ENCODE data around the gene NEURL1B.
A peak's percentile ranks its signal among the peaks of the same experiment; 100 is the strongest.

NEURL1B gene

DNA sequence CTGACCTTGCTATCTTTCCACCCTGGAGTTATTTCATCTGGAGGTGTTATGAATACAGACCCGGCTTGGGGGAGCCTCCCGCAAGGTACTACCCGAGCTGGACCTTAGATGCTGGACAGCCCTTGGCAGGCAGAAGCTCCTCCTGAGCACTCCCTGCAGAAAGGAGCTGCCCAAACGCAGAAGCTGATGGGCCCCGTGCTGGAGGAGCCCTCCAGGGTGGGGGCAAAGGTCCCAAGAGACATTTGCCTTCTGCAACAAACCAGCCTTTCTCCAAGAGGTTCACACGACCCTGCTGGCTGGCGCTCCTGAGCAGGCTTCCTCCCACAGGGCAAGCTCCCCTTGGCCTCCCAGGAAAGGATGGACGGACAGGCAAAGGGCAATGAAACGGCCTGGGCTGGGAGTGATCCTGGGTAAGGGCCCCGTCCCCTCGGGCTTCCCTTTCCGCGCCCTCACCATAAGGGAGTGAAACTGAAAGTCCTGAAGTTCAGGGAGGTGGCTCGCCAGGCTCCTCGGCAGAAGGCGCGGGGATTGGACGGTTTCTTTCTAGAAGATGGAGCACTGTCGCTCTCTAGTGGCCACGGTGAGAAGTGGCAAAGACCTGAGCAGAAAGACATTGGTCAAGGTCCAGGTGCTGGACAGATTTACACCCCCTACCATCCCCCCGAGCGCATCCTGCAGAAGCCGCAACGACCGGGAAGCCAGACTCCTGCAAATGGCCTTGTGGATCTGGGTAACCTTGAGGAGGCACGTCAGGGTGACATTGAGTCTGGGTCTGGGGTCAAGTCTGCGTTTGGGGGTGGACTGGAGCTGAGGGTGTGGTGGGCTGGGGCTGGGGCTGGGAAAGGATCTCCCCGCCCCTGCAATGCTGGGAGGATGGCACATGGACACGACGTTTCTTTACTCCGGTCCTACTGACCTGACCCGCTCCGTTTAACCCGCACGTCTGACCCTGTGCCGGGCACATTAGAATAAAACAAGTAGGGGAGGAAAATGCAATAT, 56.4 kb downstream of the NEURL1B start:
- peak; percentile 76 for DNase-seq (ENCODE audit: insufficient read length, low spot score)
- peak; percentile 46 for FAIRE-seq
- TF ChIP-seq, protein P1, sequence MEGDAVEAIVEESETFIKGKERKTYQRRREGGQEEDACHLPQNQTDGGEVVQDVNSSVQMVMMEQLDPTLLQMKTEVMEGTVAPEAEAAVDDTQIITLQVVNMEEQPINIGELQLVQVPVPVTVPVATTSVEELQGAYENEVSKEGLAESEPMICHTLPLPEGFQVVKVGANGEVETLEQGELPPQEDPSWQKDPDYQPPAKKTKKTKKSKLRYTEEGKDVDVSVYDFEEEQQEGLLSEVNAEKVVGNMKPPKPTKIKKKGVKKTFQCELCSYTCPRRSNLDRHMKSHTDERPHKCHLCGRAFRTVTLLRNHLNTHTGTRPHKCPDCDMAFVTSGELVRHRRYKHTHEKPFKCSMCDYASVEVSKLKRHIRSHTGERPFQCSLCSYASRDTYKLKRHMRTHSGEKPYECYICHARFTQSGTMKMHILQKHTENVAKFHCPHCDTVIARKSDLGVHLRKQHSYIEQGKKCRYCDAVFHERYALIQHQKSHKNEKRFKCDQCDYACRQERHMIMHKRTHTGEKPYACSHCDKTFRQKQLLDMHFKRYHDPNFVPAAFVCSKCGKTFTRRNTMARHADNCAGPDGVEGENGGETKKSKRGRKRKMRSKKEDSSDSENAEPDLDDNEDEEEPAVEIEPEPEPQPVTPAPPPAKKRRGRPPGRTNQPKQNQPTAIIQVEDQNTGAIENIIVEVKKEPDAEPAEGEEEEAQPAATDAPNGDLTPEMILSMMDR (IDR thresholded peaks at IDR 0.05; ENCODE audit: insufficient read depth, missing control alignments): peak; percentile 95

DNA sequence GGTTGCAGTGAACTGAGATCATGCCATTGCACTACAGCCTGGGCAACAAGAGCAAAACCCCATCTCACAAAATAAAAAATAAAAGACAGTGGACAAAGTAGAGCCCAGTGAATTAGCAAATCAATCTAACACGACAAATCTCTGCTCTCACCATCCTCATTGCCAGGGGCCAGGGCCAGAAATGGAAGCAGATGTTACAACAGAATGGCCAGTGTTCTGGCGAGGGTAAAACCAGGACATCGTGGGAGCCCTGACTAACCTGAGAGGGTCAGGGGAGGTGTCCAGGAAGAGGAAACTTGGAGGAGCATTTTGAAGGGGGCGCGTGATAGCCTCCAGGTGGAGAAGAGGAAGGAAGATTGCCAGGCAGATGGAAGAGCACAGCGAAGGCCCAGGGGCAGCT, 58.4 kb downstream of the NEURL1B start:
- DNase-seq (ENCODE audit: insufficient read length, low spot score) (no peak), FAIRE-seq (no peak)
- TF ChIP-seq, protein P1 (IDR thresholded peaks at IDR 0.05; ENCODE audit: insufficient read depth, missing control alignments): no peak

DNA sequence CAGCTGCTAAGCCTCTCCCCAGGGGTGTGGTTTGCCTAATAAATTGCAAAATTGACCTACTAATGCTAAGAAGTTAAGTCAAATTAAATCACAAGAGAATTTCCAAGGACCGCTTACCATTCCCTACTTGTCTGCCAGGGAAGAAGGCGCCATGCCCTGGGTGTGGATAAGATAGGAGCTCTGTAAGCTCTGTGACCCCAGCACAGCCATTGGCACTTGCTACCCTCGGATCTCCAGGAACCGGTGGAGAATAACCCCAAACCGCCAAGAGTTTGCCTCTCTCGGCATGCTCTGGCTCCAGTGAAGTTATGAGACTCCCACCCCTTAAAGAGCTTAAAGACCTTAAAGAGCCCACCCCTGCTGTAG, 58.9 kb downstream of the NEURL1B start:
- TF ChIP-seq, protein P1 (IDR thresholded peaks at IDR 0.05; ENCODE audit: insufficient read depth, missing control alignments): no peak
- FAIRE-seq (no peak), DNase-seq (ENCODE audit: insufficient read length, low spot score) (no peak)

DNA sequence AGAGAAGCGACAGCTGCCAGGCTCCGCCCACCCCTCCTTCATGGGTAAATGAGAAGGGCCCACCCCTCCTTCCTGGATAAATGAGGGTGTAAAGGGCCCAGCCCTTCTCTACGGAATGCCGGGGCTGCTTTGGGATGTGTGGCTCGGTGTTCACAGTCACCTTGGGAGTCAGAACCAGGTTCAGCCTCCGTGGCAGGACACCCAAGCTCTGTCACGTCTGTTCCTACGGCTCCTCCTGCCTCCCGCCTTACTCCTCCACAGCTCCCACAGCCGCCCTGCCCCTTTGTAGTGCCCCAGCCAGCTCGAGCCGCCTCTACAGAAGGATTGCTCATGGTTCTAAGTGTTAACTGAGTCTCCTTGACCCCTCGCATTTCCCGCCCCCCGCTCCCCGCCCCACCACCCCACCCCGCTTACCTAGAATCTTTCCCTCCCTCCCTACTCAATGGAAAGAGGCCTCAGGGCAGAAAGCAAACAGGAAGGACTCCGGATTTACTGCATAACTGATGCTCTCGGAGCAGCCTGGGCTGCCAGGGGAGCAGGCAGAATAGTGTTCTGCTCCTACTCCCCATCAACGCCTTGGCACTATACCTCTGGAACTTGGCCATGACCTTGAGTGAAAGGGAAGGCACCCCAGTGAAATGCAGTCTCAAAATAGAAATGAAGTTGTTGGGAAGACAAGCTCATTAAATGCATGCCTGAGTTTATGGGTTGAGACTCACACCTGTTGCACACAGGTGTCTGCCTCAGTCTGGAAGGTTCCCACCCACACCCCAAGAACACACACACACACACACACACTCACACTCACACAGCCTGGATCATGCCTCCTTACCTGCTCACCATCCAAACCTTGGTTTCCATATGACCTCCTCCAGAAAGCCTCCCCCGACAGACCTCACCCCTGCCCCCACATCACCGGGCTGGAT, 59.6 kb downstream of the NEURL1B start:
- FAIRE-seq (no peak), DNase-seq (ENCODE audit: insufficient read length, low spot score) (no peak)
- TF ChIP-seq, protein P1 (IDR thresholded peaks at IDR 0.05; ENCODE audit: insufficient read depth, missing control alignments): no peak

DNA sequence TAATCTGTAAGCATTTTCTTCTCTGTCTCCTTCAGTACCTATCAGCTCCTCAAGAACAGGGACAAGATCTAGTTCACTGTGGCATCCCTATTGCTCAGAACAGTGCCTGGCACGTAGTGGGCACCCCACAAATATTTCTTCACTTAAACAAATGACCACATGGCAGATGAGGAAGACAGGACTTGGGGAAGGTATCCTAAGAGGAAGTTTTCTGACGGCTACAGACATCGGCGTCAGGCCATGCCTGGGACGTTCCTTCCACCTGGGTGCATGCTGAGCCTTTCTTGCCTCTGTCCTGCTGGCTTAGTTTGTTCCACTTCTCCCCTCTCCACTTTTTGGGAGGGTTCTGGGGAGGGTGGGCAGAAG, 60.2 kb downstream of the NEURL1B start:
- TF ChIP-seq, protein P1 (IDR thresholded peaks at IDR 0.05; ENCODE audit: insufficient read depth, missing control alignments): no peak
- FAIRE-seq: no peak
- DNase-seq (ENCODE audit: insufficient read length, low spot score): no peak

DNA sequence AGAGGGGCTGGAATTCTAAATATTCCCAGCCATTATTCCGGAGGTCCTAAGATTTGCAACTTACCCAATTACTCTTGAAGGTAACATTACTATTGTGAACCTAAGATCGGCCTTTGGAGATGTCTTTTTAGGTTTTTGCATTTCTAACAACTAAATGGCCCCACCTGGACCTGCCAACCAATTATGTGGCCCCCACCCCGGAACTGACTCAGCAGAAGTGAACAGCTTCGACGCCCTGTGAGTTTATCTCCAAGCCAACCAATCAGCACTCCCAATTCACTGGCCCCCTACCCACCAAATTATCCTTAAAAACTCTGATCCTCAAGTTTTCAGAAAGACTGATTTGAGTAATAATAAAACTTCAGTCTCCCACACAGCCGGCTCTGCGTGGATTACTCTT, 62.9 kb downstream of the NEURL1B start:
- no peak for FAIRE-seq
- TF ChIP-seq, protein P1 (IDR thresholded peaks at IDR 0.05; ENCODE audit: insufficient read depth, missing control alignments): no peak
- DNase-seq (ENCODE audit: insufficient read length, low spot score): no peak

All from D721Med (cell line).